MM.1S (cell line): ENCODE measurements around the gene CST9L.

Source experiments
- DNase-seq: peaks from one replicate; pipeline ENCODE4 v3.0.0-alpha.2; 2015
- H2AFZ ChIP-seq: fragments of 300-600 bp; sonication (generic); 2 replicates; pipeline ENCODE4 v1.6.0; 2016; ENCODE audit warnings: antibody characterized with exemption, low read length
- H3F3A ChIP-seq: fragments of 300-600 bp; sonication (generic); 2 replicates; pipeline ENCODE4 v1.6.1; 2016; ENCODE audit warnings: mild to moderate bottlenecking, antibody characterized with exemption, low read length, moderate library complexity, mixed read lengths; ENCODE audit not compliant: insufficient read depth
- H3K27ac ChIP-seq: fragments of 300-600 bp; sonication (generic); 2 replicates; pipeline ENCODE4 v1.5.1; 2016; ENCODE audit warnings: mild to moderate bottlenecking, low read length
- H3K27me3 ChIP-seq: fragments of 300-600 bp; sonication (generic); replicated peaks from 2 replicates; pipeline ENCODE4 v1.6.0; 2016; ENCODE audit warnings: low read length; ENCODE audit not compliant: insufficient read depth
- H3K36me3 ChIP-seq: fragments of 300-600 bp; sonication (generic); replicated peaks from 2 replicates; pipeline ENCODE4 v1.6.1; 2016; ENCODE audit warnings: mild to moderate bottlenecking, low read length, mixed read lengths; ENCODE audit not compliant: insufficient read depth
- H3K4me1 ChIP-seq: fragments of 300-600 bp; sonication (generic); 2 replicates; pipeline ENCODE4 v1.6.1; 2016; ENCODE audit warnings: low read length, mixed read lengths
- H3K4me2 ChIP-seq: fragments of 300-600 bp; sonication (generic); 2 replicates; pipeline ENCODE4 v1.6.0; 2016; ENCODE audit warnings: low read depth, low read length
- H3K4me3 ChIP-seq: fragments of 300-600 bp; sonication (generic); 2 replicates; pipeline ENCODE4 v1.5.1; 2016; ENCODE audit warnings: low read length, mixed read lengths
- H3K79me2 ChIP-seq: fragments of 300-600 bp; sonication (generic); 2 replicates; pipeline ENCODE4 v1.6.1; 2016; ENCODE audit warnings: mixed run types, low read length, mixed read lengths
- H3K9ac ChIP-seq: fragments of 300-600 bp; sonication (generic); 2 replicates; pipeline ENCODE4 v1.6.1; 2016; ENCODE audit warnings: low read length, mixed read lengths
- H3K9me2 ChIP-seq: fragments of 300-600 bp; sonication (generic); replicated peaks from 2 replicates; pipeline ENCODE4 v1.6.1; 2016; ENCODE audit warnings: mild to moderate bottlenecking, low read length, mixed read lengths; ENCODE audit not compliant: insufficient read depth
- H3K9me3 ChIP-seq: fragments of 300-600 bp; sonication (generic); replicated peaks from 2 replicates; pipeline ENCODE4 v1.6.1; 2016; ENCODE audit warnings: mild to moderate bottlenecking, low read length, mixed read lengths; ENCODE audit not compliant: insufficient read depth
- H4K20me1 ChIP-seq: fragments of 300-600 bp; sonication (generic); 2 replicates; pipeline ENCODE4 v1.6.1; 2016; ENCODE audit warnings: mild to moderate bottlenecking, low read length, moderate library complexity, mixed read lengths; ENCODE audit not compliant: insufficient read depth
- CTCF ChIP-seq: fragments of 300-600 bp; sonication (generic); IDR thresholded peaks from 2 replicates; pipeline ENCODE4 v1.5.1; 2016; ENCODE audit warnings: antibody characterized with exemption, low read length, mixed read lengths
- EZH2 ChIP-seq: fragments of 300-600 bp; sonication (generic); optimal IDR thresholded peaks from 2 replicates; pipeline ENCODE3; 2017; ENCODE audit warnings: low read depth, mild to moderate bottlenecking, antibody characterized with exemption, low read length, mixed read lengths
- EZH2phosphoT487 ChIP-seq: fragments of 300-600 bp; sonication (generic); IDR thresholded peaks from 2 replicates; pipeline ENCODE4 v1.6.1; 2018; ENCODE audit warnings: antibody characterized with exemption, low read length

CST9L gene

GRCh38 chr20:23562721-23563342, 5.5 kb downstream of the CST9L start:
- H2AFZ ChIP-seq, result no peak overlapping the region
- no peak overlapping the region for H3K9ac ChIP-seq
- no peaks in the 10 kb centered on the region for H3K27me3 ChIP-seq
- DNase-seq, result no peak
- no peaks in the 10 kb centered on the region for H3K4me1 ChIP-seq
- no peak overlapping the region for H3K4me3 ChIP-seq
- H4K20me1 ChIP-seq, result no peaks in the 10 kb centered on the region
- H3F3A ChIP-seq, result no peaks in the 10 kb centered on the region
- no peaks in the 10 kb centered on the region for H3K9me2 ChIP-seq
- H3K9me3 ChIP-seq, result no peaks in the 10 kb centered on the region
- TF ChIP-seq EZH2phosphoT487 (no peak), CTCF (no peak), EZH2 (no peak)
- H3K36me3 ChIP-seq, result no peaks in the 10 kb centered on the region
- H3K27ac ChIP-seq, result no peak overlapping the region
- H3K79me2 ChIP-seq, result no peaks in the 10 kb centered on the region
- H3K4me2 ChIP-seq, result no peak overlapping the region

GRCh38 chr20:23554401-23554800, 13.9 kb downstream of the CST9L start:
- Histone ChIP-seq H3K4me3 (no peak overlapping the region), H3K9me2 (no peaks in the 10 kb centered on the region), H3K9ac (no peak overlapping the region), H2AFZ (no peak overlapping the region), H3K9me3 (no peaks in the 10 kb centered on the region), H3K4me1 (no peaks in the 10 kb centered on the region), H4K20me1 (no peaks in the 10 kb centered on the region), H3K36me3 (no peaks in the 10 kb centered on the region), H3K4me2 (no peak overlapping the region), H3F3A (no peaks in the 10 kb centered on the region), H3K79me2 (no peaks in the 10 kb centered on the region), H3K27ac (no peak overlapping the region), H3K27me3 (no peaks in the 10 kb centered on the region)
- no peak for DNase-seq
- TF ChIP-seq CTCF, result no peak
- TF ChIP-seq EZH2, result no peak
- no peak for TF ChIP-seq EZH2phosphoT487

- no peak overlapping the region for H3K27ac ChIP-seq
- H3K4me2 ChIP-seq, result no peak overlapping the region
These were observed 16.5 kb downstream of the CST9L start for GRCh38 chr20:23551786-23552185.

More at GRCh38 chr20:23551786-23552185, 16.5 kb downstream of the CST9L start:
- Histone ChIP-seq H3K9me3 (no peaks in the 10 kb centered on the region), H3K9me2 (no peaks in the 10 kb centered on the region), H3K36me3 (no peaks in the 10 kb centered on the region), H2AFZ (no peak overlapping the region), H4K20me1 (no peaks in the 10 kb centered on the region), H3F3A (no peaks in the 10 kb centered on the region), H3K4me1 (no peaks in the 10 kb centered on the region), H3K9ac (no peak overlapping the region), H3K79me2 (no peaks in the 10 kb centered on the region), H3K27me3 (no peaks in the 10 kb centered on the region), H3K4me3 (no peak overlapping the region)
- TF ChIP-seq CTCF (no peak), EZH2phosphoT487 (no peak), EZH2 (no peak)
- no peak for DNase-seq
